ENCODE measurements around the gene POLR2M.

Gene POLR2M

DNA sequence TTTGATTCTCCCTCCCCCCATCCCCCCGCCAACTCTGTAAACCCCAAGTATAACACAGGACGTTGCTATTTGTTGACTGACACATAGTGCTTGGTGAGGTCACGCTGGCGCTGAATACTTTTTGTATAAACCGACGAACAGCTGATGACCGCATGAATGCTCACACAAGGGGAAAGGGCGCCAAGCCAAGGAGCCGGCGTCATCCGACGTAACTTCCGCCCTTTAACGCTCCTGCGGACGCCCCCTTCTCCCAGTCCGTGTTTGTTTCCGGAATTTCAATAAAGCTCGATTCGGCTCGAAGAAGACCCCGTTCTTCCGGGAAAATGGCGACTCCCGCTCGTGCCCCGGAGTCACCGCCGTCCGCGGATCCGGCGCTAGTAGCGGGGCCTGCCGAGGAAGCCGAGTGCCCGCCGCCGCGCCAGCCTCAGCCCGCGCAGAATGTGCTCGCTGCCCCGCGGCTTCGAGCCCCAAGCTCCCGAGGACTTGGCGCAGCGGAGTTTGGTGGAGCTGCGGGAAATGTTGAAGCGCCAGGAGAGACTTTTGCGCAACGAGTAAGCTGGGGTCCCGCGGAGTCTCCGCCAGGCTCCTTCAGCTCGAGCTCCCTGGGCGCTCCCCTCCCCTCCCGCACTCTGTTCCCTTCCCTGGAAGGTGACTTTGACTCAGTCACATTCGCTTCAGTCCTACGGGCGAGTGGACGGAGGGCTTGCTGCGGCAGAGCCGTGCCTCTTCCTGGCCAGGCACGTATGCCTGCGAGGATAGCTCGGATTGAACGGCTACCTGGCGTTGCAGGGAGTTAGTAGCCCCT lies at the start of gene POLR2M:
POLR2M (plus strand) TSS at position 310 of the 805 bp plus-strand sequence; CDS start at position 439, 129 bp downstream.
- DNase-seq = peak; percentile 88 to 98 (median 95)
- intact Hi-C loops (cut with DNase I) = no loop called here

DNA sequence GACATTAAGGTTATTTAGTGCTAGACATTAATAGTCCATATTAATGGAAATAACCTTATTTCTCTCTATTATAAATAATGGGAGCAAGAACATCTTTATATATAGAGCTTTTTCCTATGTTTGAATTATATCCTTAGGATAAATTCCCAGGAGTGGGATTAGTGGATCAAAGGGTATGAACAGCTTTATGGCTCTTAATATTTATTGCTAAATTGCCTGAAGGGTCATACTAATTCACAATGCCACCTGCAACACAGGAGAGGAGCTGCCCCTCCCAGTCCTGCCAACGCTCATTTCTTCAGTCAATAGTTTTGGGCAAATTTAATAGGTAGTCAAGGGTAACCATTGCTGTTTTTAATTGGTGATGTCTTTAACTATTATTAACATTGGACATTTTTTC lies 48.9 kb upstream of the POLR2M start:
- intact Hi-C loops (cut with DNase I) = no loop called here

GRCh38 chr15:57662091-57662744 lies 44.3 kb upstream of the POLR2M start:
- intact Hi-C loops (cut with DNase I) = no loop called here
- no peak for DNase-seq

More for the DNA sequence above, 48.9 kb upstream of the POLR2M start:
- DNase-seq = no peak

DNA sequence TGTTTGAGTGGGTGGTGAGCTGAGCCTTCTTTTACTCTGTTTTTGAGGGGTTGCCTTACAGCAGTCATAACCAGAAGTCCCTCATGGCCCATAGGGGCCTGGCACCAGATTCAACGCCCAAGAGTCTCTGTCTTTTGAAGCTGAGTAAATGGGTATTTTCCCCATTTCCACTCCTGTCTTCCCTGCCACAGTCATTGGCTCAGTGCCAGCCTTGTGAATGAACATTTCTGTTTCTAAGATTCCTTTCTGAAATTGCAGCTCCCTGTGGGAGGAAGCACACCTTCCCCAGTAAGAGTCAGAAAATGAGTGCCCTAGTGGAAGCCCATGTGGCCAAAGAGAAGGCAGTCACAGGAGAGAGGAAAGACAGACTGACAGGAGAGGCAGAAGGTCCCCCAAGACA lies 43.7 kb upstream of the POLR2M start:
- peak in 6 of 42 donors; percentile 11 to 29 (median 22) for DNase-seq
- intact Hi-C loops (cut with DNase I) = no loop called here

DNA sequence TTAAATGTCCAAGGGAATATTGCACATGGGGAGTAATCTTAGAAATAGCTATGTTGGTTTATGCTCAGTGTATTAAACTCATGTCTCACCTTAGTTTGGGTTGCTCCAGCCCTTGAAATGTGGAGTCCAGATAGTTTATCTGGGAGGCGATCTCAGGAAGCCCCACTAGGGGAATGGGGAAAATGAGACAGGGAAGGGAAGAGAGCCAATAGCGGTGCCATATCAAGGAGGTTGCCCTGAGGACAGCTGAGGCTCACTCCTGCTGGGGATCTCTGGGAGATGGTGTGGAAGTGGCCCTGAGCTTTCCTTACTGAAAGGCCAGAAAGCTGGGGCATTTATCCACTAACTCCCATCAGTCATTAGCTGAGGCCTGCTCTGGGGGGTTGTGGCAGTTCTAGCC lies 43.3 kb upstream of the POLR2M start:
- intact Hi-C loops (cut with DNase I) = no loop called here
- DNase-seq = no peak

- intact Hi-C loops (cut with DNase I) = no loop called here
- DNase-seq = no peak
Measured at GRCh38 chr15:57665194-57665593, 41.3 kb upstream of the POLR2M start.

- no peak for DNase-seq
- intact Hi-C loops (cut with DNase I) = no loop called here
Measured at GRCh38 chr15:57665939-57666338, 40.6 kb upstream of the POLR2M start.

- intact Hi-C loops (cut with DNase I) = no loop called here
- DNase-seq = peak in 8 of 42 donors; percentile 7 to 53 (median 12)
Measured at GRCh38 chr15:57667171-57667849, 39.2 kb upstream of the POLR2M start.

DNA sequence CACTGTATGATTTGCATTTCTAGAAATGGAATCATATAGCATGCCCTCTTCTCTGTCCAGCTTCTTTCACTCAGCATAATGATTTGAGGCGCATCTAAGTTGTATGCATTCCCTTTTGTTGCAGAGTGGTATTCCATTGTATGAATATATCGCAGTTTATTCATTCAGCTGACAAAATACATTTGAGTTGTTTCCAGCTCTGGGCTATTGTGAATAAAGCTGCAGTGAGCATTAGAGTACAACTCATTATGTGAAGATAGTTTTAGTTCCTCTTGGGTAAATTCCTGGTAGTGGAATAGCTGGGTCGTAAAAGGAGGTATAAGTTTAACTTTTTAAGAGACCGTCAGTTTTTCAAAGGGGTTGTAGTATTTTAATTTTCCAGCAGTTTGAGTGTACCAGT lies 38.5 kb upstream of the POLR2M start:
- intact Hi-C loops (cut with DNase I) = no loop called here
- DNase-seq = no peak

- DNase-seq = no peak
- intact Hi-C loops (cut with DNase I) = no loop called here
Measured at GRCh38 chr15:57671636-57672035, 34.9 kb upstream of the POLR2M start.

- intact Hi-C loops (cut with DNase I) = no loop called here
- no peak for DNase-seq
Measured at GRCh38 chr15:57675481-57676181, 30.9 kb upstream of the POLR2M start.

DNA sequence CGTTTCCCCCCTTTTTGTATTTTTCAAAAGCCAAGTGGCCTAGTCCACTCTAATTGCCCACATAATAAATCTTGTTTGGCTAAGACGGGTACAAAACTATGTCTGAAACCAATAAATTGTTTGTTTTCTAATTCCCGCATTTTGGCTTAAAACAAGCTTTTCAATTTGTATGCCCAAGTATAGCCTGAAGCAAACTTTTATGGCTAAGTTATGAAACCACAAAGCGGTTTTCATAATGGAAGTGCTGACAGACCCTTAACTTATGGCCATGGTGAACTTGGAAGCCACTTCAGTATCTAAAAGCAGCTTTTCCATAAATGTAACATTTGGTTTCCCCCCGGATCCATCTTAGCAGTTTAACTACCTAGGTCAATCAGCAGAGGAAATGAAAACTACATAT lies 29.9 kb upstream of the POLR2M start:
- no peak for DNase-seq

GRCh38 chr15:57677204-57677603 lies 29.3 kb upstream of the POLR2M start:
- DNase-seq = no peak
- intact Hi-C loops (cut with DNase I) = no loop called here

More for the DNA sequence above, 29.9 kb upstream of the POLR2M start:
- intact Hi-C loops (cut with DNase I) = no loop called here

GRCh38 chr15:57680021-57680420 lies 26.5 kb upstream of the POLR2M start:
- DNase-seq = no peak
- intact Hi-C loops (cut with DNase I) = no loop called here

DNA sequence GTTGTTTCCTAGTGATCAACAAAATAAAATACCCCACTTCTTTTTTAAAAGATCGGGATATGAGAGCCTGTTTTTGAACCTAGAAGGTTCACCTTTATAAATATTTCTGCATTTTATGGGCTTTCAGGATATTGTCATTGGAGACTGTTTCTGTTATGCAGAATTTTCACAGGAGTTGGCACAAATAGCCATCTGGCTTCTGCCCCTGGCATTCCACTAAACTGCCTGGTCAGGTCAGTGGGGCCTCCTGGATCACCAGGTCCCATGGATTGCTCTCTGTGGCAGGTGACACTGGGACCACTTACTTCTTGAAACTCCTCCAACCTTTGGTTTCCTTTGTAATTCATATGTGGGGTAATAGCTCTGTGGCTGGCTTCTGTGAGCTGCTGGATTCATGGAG lies 25.5 kb upstream of the POLR2M start:
- intact Hi-C loops (cut with DNase I) = no loop called here
- no peak for DNase-seq

DNA sequence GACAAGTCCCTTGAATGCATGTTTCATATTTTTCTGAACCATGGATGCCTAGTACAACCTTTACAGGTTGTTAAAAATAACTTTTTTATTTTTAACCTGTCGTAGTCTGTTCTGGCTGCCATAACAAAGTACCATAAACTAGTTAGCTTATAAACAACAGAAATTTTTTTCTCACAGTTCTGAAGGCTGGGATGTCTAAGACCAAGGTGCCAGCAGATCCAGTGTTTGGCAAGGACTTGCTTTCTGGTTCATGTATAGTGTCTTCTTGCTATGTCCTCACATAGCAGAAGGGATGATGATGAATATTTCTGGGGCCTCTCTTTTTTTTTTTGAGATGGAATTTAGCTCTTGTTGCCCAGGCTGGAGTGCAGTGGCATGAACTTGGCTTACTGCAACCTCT lies 23.0 kb upstream of the POLR2M start:
- intact Hi-C loops (cut with DNase I) = no loop called here
- DNase-seq = no peak

DNA sequence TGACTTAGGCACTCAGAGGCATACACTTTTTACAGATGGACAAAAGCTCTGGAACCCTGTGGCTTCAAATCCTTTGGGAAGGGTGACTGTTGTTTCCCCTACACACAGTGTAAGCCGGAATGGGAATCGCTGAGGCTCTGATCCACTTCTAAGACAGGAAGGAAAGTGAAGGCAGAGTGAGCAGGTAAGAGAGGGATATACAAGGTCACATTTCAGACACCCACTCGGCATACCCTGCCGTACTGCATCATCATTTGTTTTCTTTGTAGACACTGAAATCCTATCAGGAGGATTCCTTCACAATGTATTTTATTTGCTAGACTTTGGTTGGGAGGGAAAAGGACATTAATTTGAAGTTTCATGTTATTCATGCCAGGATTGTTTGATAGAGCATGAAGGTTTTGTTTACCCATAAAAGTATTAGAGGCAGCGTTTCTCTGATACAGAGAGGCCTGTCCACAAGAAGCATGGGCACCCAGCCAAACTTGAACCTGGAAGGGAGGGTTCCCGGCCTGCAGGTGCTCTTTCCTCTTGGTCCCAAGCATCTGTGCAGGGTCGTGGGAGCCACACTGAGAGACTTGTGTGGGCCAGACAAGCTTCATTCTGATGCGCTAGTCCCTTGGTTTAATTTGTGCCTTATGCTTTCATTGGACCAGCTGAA lies 21.9 kb upstream of the POLR2M start:
- intact Hi-C loops (cut with DNase I) = no loop called here
- DNase-seq = no peak

- peak in 7 of 42 donors; percentile 3 to 42 (median 15) for DNase-seq
- intact Hi-C loops (cut with DNase I) = no loop called here
Measured at GRCh38 chr15:57685306-57686095, 21.0 kb upstream of the POLR2M start.

Measured in head of caudate nucleus (tissue), 42 donors.